A673 (cell line): ENCODE data around the gene SV2C. TPM values are rescaled to one million over a fixed set of nuclear protein-coding genes. Genes with fewer than 3 reads are reported as not detected.

ENCODE experiments used
- BruUV-seq: library from RNA; stranded (reverse); fragments of 400-500 nt; replicated peaks from 2 replicates; lab custom pipeline; 2021; lab: Mats Ljungman, UMichigan
- CTCF ChIA-PET: fragments of 300-600 bp; sonication (Branson Sonifier 250); formaldehyde crosslinking; loops from one replicate; lab custom pipeline; 2022; ENCODE audit warnings: antibody characterized with exemption; lab: Charles Lee
- POLR2A ChIA-PET: fragments of 300-600 bp; sonication (Branson Sonifier 250); formaldehyde crosslinking; loops from one replicate; lab custom pipeline; 2022; ENCODE audit warnings: antibody characterized with exemption; ENCODE audit not compliant: low non-redundant PET; lab: Charles Lee
- DNase-seq: peaks from one replicate; pipeline ENCODE4 v3.0.0-alpha.2; 2015; ENCODE audit warnings: low spot score
- H3K27ac ChIP-seq: fragments of 200-600 bp; sonication (generic); 2 replicates; pipeline ENCODE4 v1.5.1; 2016; ENCODE audit warnings: mixed run types, low read depth, mild to moderate bottlenecking, mixed read lengths, antibody characterized with exemption, low read length; ENCODE audit not compliant: poor library complexity, severe bottlenecking
- H3K27me3 ChIP-seq: fragments of 200-600 bp; sonication (generic); replicated peaks from 2 replicates; pipeline ENCODE4 v1.6.1; 2017; ENCODE audit warnings: mixed run types, low read depth, mild to moderate bottlenecking, mixed read lengths, antibody characterized with exemption, low read length; ENCODE audit not compliant: insufficient read depth, poor library complexity
- H3K36me3 ChIP-seq: fragments of 200-600 bp; sonication (generic); 2 replicates; pipeline ENCODE4 v1.6.1; 2016; ENCODE audit warnings: mixed run types, mild to moderate bottlenecking, mixed read lengths, antibody characterized with exemption, low read length; ENCODE audit not compliant: insufficient read depth, poor library complexity, severe bottlenecking
- H3K4me1 ChIP-seq: fragments of 200-600 bp; sonication (generic); 2 replicates; pipeline ENCODE4 v1.6.1; 2017; ENCODE audit warnings: mixed run types, mild to moderate bottlenecking, mixed read lengths, antibody characterized with exemption, low read length; ENCODE audit not compliant: insufficient read depth, poor library complexity, severe bottlenecking
- H3K4me3 ChIP-seq: fragments of 200-600 bp; sonication (generic); 2 replicates; pipeline ENCODE4 v1.5.1; 2016; ENCODE audit warnings: low read depth, mixed run types, mild to moderate bottlenecking, mixed read lengths, low read length; ENCODE audit not compliant: poor library complexity, severe bottlenecking
- H3K9me3 ChIP-seq: fragments of 200-600 bp; sonication (generic); 2 replicates; pipeline ENCODE4 v1.6.1; 2016; ENCODE audit warnings: mixed run types, low read depth, mild to moderate bottlenecking, mixed read lengths, antibody characterized with exemption, low read length; ENCODE audit not compliant: poor library complexity, severe bottlenecking
- CTCF ChIP-seq: fragments of 300-800, 200-600 bp; sonication (generic); conservative IDR thresholded peaks from 2 replicates; pipeline ENCODE4 v1.5.1; 2017; ENCODE audit warnings: low read depth, mild to moderate bottlenecking, antibody characterized with exemption, low read length, moderate library complexity, mixed read lengths
- EZH2 ChIP-seq: fragments of 200-600 bp; sonication (generic); IDR thresholded peaks from 2 replicates; pipeline ENCODE4 v1.6.1; 2017; ENCODE audit warnings: borderline replicate concordance, low read depth, mild to moderate bottlenecking, mixed read lengths, antibody characterized with exemption, low read length; ENCODE audit not compliant: poor library complexity, severe bottlenecking
- intact Hi-C: fragments of 100-400 bp; cut with micrococcal nuclease; formaldehyde crosslinking; loops from one replicate; pipeline ENCODE4 v1.10.0; 2022; ENCODE audit not compliant: unreplicated experiment
- total RNA-seq: library from RNA; stranded (reverse); gene quantifications from 2 replicates; pipeline ENCODE4 v1.2.3, GENCODE V29; 2021

The SV2C gene
- total RNA-seq, 1 experiment from 2014 or later, result 3.1 TPM

GRCh38 chr5:76230711-76231285 lies 147.6 kb downstream of the SV2C start:
- no peak overlapping the region for H3K4me3 ChIP-seq
- BruUV-seq, result no TSS peak
- POLR2A ChIA-PET, result no interaction called here
- TF ChIP-seq CTCF, result no peak
- no peak for TF ChIP-seq EZH2
- H3K9me3 ChIP-seq, result no peaks in the 10 kb centered on the region
- DNase-seq, result no peak
- CTCF ChIA-PET, result no interaction called here
- H3K4me1 ChIP-seq, result no peaks in the 10 kb centered on the region
- H3K27me3 ChIP-seq, result no peaks in the 10 kb centered on the region
- no peaks in the 10 kb centered on the region for H3K36me3 ChIP-seq
- H3K27ac ChIP-seq, result no peak overlapping the region
- intact Hi-C loops, result no loop called here

DNA sequence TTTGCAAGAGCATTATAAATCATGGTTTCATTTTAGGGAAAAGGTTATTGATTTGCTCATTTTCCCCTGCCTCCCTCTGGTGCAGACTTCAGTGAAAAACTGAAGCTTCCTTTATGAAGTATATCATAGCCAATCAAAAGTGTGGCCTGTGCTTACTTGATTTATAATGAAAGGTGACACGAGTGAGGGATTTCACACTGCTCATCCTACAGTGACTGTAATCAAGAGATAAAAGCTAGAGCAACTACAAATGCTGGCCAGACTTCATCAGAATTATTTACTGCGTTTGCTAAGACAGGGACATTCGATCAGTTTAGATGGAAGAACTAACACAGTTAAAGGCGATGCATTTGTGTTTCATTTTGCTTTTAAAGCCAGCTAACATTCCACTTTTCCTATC lies 151.5 kb downstream of the SV2C start:
- no peak for TF ChIP-seq EZH2
- no peak for TF ChIP-seq CTCF
- H3K27me3 ChIP-seq, result no peaks in the 10 kb centered on the region
- POLR2A ChIA-PET, result no interaction called here
- H3K27ac ChIP-seq, result no peak overlapping the region
- DNase-seq, result no peak
- H3K9me3 ChIP-seq, result no peaks in the 10 kb centered on the region
- no peaks in the 10 kb centered on the region for H3K36me3 ChIP-seq
- H3K4me3 ChIP-seq, result no peak overlapping the region
- BruUV-seq, result no TSS peak
- CTCF ChIA-PET, result no interaction called here
- intact Hi-C loops, result no loop called here
- no peaks in the 10 kb centered on the region for H3K4me1 ChIP-seq

- H3K9me3 ChIP-seq, result no peaks in the 10 kb centered on the region
- TF ChIP-seq CTCF (no peak), EZH2 (no peak)
- CTCF ChIA-PET, result no interaction called here
- no peak overlapping the region for H3K27ac ChIP-seq
- H3K4me1 ChIP-seq, result no peaks in the 10 kb centered on the region
- intact Hi-C loops, result no loop called here
- DNase-seq, result no peak
- no peak overlapping the region for H3K4me3 ChIP-seq
- no peaks in the 10 kb centered on the region for H3K27me3 ChIP-seq
- no peaks in the 10 kb centered on the region for H3K36me3 ChIP-seq
- POLR2A ChIA-PET, result no interaction called here
- BruUV-seq, result no TSS peak
These were observed 153.5 kb downstream of the SV2C start for GRCh38 chr5:76236684-76237083.
